Heart left ventricle (tissue), 13 donors: ENCODE results near the gene WWOX.

Source experiments
- CTCF ChIP-seq, 12 donors: fragments of 200-600 bp; sonication (generic) in 4 of 12; IDR thresholded peaks; one replicate each; pipeline versions ENCODE4 v1.5.0 to v1.8.0; 2018 to 2022; ENCODE audit warnings: antibody characterized with exemption in 12 of 12, mild to moderate bottlenecking in 5 of 12
- POLR2A ChIP-seq, 2 donors: fragments of 450-650 bp; IDR thresholded peaks; one replicate each; pipeline ENCODE4 v1.6.1; 2017; ENCODE audit warnings: antibody characterized with exemption in 2 of 2, mild to moderate bottlenecking in 2 of 2, moderate library complexity in 2 of 2
- donor health status: ischemic (EF 13 %, LVEDD 7.1; RV severe dilation, severe dysfunction).
- donor health status: DM: no; HTN: yes; CAD: no.
- donor health status: DM: no; HTN: no; CAD: no.
- donor health status: ischemic (EF 25% LVEDD 6.9; RV normal size, moderate dysfunction).
- donor health status: ischemic (EF 25% LVEDD 5.7; RV mildly dilated, moderate dysfunction).
- donor health status: ischemic (EF 35%, LVEDD 5.7; RV mildly dilated, moderate dysfunction).
- donor health status: nonischemic (EF 11% LVEDD 7.7; RV severe dilation, severe dysfunction).
- donor health status: DM: yes; HTN: yes; CAD: no.
- donor health status: PGD.
- donor health status: ischemic (EF 29% LVEDD 5.4; RV normal size, mild dysfunction).
- donor health status: nonischemic (EF 23%, LVEDD 6.1; RV moderate dilation, normal function).

GRCh38 chr16:78770353-78771091 lies 671.1 kb downstream of the WWOX start:
- peak; percentile 78 to 97 (median 90) for TF ChIP-seq CTCF (IDR thresholded peaks at IDR 0.05)
- TF ChIP-seq POLR2A (IDR thresholded peaks at IDR 0.05): no peak
